NCI-H187 (cell line): ENCODE results near the gene TBL1XR1.

Experiments
- DNase-seq, 2 experiments: peaks; one replicate each; lab custom pipeline; 2025; lab: John Stamatoyannopoulos, UW

The TBL1XR1 gene

DNA sequence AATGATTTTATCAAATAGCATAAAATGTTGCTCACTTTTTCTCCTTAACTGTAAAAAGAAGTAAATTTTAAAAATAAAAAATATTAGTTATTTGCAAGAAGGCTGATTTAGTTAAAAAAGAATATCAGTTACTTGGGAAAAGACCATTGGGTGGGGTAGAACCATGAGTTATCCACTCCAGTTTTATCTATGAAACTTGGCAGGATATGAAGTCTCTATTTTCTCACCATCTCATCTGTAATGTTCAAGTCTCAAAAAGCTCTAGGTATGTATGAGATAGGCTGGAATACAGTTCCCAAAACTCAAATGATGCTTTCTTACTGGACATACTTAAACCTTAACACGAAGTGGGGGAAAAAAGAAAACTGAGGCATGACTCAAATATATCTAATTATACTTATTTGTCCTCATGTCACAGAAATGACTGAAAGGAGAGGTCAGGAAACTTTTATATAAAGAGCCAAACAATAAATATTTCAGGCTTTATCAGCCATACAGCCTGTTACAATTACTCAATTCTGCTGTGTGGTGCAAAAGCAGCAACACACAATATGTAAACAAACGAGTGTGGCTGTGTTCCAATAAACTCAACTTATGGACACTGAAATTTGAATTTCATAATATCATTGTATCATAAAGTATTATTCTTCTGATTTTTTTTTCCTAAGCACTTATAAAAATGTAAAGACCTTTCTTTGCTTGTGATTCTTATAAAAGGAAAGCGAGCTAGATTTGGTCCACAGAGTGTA is 131.8 kb downstream of the TBL1XR1 start:
- DNase-seq = no peak

DNA sequence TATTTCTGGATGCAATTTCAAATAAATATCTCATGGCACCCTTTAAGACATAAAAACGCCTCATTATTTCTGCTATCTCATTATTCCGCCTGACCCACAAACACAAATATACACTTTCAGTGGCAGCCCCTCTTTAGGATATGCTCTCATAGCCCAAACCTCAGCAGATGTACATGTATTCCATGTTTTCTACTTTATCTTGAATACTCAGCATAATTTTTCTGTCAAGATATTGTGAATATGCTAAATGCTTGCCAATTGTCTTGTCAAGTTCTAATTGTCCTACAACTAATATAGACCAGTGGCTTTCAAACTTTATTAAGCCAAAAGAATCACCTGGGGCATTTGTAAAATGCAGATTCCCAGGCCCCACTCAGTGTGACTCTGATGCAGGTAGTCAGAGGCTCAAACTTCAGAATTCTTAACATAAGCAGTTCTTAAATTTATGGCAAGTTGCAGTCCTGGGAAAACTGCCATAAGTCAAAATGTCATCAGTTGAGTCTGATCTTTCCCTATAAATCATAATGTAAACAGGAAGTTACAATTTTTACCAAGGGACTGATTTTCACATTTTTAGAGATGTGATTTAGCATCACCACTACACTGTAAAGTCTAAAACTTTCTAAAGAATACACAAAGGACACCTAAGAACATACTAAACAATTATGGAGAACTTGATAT is 135.1 kb downstream of the TBL1XR1 start:
- no peak for DNase-seq

DNA sequence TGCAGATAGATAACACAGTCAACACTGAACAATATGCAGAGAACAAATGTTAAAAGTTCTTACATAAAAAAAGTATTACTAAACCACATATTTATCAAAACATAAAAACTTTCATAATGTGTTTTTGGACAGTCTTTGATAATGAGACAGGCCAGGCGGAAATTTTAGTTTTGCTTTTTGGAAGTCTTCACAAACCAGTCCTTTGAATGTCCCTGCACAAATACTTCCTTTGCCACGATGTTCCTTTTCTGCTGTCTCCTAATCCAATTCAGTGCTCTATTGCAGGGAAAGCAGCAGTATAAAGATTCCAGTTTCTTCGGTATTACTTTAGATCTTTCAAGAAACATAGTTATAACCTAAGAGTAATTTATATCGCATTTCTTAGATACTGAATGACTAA is 135.9 kb downstream of the TBL1XR1 start:
- no peak for DNase-seq

DNA sequence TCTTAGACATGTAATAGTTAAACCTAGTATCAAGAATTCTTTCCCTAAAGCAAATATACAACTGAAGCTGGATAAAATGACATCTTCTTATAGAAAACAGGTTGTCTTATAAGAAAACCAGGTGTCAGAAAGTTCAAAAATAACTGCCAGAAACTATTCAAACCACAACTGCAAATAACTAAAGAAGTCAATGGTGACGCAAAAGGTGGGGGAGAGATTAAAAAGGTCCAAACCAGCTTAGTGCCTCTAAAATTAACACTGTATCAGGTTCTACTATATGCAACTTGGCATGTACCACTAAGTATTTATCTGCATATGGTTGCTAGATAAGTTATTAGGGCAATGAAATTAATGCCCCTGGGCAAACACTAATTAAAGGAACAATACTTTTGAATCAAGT is 136.8 kb downstream of the TBL1XR1 start:
- DNase-seq = no peak

DNA sequence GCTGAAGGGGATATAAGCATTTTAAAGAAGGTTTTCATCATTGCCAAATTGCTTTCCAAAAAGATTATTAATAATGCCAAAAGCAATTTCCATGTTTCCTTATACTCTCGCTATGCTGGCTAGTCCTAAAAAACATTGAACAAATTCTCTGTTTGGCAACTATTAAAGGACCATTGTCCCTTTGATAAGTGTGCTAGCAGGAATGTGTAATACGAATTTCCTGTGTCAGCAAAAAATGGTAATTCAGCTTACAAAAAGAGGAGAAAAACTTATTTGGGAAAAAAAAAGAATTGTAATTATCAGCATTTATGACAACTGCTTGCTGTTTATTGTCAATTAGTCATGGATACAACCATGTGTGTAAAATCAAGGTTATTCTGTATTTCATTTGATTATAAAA is 138.6 kb downstream of the TBL1XR1 start:
- DNase-seq = no peak

DNA sequence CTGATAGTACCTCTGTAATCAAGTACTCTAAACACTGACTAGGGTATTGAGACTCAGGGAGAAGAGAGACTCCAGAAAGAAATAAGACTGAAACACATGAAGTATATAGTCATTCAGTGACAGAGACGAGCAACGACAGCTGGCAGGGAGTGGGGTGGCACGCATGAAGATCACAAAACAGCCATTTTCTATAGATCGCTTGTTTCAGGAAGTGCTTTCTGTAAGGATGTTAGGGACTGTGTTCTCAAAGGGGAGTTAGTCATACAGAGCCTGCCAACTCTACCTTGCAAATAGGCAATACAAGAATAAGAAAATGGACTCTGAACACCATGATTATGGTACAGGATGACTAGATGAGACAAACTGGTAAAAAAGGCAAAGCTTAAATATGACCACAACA is 139.5 kb downstream of the TBL1XR1 start:
- DNase-seq = no peak

DNA sequence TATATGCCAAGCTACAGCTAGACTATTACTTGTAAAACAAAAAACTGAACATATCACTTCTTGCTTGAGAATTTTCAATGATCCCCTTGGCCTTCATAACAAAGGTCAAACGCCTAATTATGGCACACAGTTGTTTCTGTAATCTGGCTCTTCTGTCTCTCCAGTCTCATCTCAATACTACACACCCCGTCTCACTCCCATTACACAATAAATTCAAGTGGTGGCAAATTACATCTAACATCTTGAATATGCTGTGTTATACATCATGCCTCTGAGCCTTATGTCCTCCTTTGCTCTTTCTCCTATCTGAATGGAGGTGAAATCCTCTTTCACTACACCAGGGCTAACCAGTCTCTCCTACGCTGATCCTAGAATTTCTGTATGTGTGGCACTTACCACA is 140.4 kb downstream of the TBL1XR1 start:
- DNase-seq = no peak

DNA sequence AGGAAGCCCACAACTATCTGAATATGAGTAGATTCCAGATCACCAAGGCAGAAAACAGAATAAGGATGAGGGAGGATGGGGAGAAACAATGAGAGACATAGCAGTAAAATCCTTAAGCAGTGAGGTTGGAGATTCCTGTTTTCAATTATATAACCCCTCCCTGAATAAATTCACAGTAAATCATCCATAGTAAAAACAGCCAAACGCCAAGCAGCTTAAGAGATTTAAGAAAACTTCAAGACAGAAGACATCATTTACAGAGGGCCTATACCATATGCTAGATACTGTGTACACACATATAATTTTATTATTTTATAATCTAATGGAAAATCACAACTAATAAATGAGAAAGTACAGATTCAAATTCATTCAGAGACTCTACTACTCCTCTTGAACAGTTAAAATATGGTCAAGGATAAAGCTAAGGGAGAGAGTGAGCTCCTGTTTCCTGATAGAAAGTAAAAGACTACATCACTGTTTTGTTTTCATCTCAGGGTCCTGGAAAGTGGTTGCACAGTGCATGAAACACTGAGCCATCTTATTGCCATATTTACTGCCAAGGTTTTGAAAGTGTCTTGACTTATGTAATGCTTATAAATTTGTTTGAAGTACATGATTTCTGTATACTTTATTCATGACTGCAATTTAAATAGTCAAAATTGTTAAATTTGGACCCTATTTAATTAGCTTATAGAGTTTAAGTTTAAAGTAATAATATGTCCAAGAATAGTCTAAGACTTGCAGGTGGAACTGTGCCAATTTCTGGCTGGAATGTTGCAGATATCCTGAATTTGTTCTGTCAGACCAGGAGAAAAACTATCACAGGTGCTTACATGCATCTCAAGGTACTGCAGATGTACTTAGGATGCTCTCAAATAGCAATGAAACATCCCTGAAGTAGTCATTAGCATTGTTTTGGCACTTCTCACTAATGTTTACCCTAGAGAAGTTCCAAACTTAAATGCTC is 141.4 kb downstream of the TBL1XR1 start:
- no peak for DNase-seq

DNA sequence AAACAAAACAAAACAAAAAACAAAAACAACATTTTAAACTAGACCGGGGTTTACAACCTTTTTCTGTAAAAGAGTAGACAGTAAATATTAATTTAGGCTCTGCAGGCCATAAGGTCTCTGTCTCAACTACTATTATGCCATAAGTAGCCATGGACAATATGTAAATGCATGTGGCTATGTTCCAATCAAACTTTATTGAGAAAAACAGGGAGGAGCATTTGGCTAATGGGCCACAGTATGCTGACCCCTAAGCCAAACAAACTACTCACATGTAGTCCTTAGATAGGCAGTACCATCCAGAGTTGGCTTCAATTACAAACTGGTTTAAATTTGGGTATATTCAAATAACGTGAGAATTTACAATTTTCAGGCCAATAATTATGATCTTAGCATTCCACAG is 144.2 kb downstream of the TBL1XR1 start:
- DNase-seq = no peak

DNA sequence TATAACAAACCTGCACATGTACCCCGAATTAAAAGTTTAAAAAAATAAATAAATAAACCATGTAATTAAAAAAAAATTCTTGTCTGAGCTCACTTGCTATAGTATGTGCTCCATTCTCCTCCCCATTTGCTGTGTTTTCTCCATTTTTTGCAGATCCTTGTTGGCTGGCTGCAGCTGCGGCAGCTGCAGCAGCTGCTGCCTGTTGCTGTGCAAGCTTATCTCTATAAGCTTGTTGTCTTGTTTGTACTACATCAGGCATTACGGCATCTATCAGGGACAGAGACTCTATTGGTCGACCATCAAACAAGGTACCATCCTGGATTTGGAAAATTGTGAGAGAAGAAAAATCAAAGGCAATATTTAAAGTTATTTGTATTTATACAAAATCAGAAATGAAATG is 145.9 kb downstream of the TBL1XR1 start:
- DNase-seq = no peak

DNA sequence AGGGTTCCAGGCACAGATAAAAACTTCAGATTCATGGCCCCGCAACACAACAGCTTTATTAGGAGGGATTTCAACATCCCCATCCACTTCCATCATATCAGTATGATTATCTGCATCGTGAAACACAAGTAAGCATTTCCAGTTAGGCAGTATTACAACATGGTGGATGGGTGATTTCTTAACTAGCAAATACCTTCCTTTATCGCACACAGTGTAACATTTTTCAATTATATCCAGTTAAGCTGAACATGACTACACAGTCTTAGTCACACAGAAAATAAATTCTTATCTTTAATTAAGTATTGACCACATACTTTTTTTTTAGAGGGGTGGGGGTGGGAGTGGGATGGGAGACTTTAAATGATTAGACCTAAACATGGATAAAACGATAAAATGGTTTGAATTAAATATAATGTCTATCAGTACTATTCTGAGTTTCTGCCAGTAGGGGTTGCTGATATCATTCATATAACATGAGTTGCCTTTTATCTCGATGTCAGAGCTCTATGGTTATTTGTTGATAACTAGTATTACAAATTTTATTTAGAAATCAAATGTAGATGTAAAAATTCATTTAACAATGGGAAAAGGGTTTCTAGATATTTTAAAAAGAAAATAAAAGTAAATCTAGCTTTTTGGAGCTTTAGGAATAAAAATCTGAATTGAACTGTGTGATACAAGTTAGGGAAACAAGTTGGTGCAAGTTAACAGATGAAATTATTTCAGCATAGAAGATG is 146.6 kb downstream of the TBL1XR1 start:
- no peak for DNase-seq

DNA sequence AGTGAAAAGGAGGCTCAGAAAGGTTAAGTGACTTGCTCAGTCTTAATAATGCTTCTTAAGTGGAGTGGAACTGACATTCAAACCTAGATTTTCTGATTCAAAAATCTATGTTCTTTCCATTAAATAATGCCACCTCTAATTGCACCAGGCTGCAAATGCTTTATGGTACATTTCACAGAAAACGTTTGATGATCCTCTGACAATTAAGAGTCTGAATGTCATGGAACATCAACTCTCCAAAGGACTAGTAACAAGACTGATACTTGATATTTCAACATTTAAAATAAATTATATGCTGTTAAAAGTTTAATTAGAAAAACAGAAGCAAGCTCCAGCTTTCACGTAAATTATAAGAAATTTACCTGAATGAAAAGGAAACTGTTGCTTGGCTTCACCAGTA is 151.5 kb downstream of the TBL1XR1 start:
- no peak for DNase-seq

DNA sequence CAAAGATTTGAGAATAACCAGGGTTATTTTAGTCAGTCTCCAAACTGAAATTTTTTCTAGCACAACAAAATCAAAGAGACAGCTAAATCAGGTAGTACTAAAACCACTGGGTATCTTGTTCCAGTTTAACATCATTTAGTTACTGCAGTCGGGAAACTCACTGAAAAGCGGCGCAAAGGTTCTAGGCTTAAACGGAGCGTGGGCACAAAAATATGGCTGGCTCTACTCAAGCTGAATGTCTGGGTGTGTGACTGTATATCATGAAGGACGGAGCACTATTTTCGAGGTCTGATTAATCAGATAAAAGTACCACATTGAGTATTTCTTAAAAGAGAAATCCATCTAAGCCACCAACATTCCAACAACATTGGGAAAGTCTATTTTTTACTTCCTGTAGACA is 152.1 kb downstream of the TBL1XR1 start:
- no peak for DNase-seq

DNA sequence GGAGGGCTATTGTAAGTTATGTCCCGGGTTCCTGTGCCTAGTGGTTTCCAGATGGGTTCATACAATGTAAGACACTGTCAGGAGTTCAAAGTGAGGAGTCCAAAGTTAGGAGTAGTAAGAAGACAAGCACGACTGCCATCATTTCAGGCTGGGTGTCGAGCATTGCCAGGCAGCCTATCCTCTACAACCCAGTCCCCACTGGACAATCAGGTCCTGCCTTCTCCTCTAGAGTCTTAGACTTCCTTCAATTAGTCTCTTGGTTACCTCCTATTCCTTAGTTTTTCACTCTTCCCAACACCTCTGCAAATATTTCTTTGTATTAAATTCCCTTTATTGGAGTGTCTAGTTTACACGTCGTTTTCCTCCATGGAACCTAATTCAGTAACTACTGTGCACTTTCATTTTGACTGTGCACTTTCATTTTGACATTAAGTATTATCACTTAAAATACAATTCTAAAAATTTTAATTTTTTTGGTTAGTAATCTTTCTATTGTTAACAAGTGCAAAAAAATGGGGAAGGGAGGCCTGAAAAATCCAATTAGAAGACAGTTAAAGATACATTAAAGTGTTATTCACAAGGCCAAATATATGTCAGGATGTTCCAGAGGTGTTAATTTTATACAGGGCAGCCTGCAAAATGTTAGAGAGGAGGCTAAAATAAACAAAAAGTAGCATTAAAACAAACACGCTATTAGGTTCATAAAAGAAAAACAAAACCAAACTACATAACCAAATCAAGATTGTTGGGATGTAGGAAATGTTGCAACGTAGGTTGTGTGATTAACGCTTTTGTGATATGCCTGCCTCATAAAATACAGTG is 155.3 kb downstream of the TBL1XR1 start:
- DNase-seq = no peak

DNA sequence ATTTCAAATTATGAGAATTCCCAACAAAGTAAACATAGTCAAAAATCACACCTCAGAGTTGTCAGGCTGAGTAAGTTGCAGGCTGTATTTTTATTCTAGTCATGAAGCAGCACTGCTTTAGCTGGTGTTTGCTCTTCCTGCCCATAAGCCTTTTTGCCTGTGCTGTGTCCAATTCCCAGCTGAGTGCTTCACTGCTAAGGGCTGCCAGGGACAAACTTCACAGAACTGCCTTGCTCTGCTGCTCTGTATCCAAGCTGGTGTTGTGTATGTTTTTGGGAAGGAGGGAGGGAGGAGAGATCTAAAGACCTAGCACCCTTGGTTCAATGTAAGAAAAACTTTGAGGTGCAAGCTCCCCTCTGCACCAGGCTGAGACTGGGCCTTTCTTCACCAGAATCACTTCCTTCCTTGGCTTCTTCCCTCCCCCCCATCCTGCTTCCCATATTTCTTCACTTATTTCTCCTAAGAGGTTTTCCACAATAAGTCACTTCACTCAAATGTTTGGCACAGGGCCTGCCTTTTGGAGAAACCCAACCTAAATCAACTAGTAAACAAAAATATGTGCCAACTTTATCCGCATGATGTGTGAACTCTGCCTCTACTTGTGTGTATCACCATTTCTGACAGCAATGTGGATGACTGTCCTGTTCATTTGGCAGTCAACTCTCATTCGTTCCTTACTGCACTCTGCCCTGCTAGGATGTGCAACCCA is 156.1 kb downstream of the TBL1XR1 start:
- no peak for DNase-seq

DNA sequence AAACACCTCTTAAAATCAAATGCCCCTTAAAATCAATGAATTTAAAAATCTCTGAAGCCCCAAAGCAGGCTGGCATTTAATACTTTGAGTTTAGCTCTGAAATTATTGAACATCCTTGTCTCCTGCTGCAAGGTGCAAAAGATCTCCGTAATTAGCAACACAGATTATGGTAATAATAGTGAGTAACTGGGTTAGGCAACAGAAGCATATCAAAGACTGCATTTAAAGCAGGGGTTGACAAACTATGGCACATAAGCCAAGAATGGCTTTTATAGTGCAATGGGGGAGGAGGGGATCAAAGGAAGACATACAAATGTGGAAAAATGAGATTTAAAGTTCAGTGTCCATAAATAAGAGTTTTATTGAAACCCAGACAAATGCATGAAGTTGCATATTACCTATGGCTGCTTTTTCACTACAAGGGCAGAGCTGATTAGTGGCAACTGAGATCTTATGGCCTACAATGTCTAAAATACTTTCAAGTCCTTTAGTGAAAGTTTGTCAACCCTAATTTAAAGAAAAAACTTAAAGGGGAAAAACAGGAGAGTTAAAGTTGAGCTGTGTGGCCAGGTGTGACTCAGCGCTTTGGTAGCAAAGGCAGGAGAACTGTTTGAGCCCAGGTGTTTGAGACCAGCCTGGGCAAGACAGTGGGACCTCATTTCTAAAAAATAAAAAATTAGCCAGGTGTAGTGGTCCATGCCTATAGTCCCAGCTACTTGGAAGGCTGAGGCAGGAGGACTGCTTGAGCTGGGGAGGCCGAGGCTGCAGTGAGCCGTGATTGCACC is 157.6 kb downstream of the TBL1XR1 start:
- DNase-seq = no peak

DNA sequence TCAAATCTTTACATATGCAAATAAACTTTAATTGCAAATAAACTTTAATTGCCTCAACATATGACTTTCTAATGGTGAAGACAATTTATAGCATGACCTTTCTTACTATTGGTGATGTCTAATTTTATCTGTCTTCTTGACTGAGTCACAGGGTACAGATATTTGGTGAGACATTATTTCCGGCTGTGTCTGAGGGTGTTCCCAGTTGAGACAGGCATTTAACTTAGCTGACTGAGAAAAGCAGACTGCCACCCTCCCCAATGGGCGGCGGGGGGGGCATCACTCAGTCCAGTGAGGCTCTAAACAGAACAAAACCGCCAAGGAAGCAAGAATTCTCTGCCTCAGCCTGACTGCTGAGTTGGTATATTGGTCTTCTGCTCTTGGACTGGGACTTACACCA is 160.0 kb downstream of the TBL1XR1 start:
- DNase-seq = no peak

DNA sequence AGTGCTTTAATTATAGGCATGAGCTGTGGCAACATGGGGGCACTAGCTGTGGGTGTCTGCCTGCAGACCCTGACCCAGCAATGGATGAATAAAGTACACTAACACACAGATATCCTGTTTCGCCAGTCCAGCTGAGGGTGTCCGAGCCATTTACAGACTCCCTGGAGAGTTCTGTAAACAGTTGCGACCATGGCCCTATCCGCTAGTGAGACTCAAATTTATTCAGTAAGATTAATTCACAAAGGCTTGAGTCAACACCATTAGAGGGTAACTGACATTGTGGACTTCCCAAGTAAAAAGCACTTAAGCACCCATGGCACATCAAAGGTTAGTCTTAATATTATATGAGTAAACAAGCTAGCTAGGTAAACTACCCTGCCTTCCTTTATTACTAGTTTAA is 161.6 kb downstream of the TBL1XR1 start:
- DNase-seq = no peak

DNA sequence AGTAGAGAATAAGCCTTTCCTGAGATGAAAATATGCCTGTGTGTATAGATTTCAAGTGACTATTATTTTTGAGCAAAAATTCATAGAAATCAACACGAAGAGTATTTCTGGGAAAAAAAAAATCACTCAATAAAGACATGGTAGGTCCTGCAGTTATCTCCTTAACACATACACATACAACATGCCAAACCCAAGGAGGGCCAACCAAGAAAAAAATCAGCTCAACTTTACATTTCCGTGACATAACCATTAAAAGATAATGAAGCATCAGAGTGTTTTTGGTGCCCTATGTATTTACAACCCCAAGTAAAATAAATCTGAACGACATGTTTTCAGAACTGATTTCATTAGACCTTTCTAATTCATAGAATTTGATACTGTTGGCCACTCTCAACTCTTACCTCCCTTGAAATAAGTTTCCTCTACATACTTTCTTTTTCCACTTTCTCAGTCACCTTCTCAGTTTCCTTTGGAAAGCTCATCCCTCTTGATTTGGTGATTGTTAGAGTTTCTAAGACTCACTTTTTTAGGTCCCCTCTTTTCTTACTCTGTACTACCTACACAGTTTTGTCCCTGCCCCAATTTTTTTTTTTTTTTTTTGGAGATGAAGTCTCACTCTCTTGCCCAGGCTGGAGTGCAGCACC is 162.3 kb downstream of the TBL1XR1 start:
- DNase-seq = no peak
